HG02623 (cell line): ENCODE results near the gene HDGFL3.
A peak's percentile ranks its signal among the peaks of the same experiment; 100 is the strongest.
"Not testable (repeated sequence)": the region's sequence is repeated elsewhere in the genome, so short reads cannot be mapped to it uniquely, and the experiment has no call there.

ENCODE experiments used
- ATAC-seq: cut with Tn5 transposase; IDR thresholded peaks from one replicate; pipeline ENCODE4 v1.9.1; 2021; ENCODE audit warnings: moderate library complexity; ENCODE audit not compliant: unreplicated experiment

HDGFL3 gene

DNA sequence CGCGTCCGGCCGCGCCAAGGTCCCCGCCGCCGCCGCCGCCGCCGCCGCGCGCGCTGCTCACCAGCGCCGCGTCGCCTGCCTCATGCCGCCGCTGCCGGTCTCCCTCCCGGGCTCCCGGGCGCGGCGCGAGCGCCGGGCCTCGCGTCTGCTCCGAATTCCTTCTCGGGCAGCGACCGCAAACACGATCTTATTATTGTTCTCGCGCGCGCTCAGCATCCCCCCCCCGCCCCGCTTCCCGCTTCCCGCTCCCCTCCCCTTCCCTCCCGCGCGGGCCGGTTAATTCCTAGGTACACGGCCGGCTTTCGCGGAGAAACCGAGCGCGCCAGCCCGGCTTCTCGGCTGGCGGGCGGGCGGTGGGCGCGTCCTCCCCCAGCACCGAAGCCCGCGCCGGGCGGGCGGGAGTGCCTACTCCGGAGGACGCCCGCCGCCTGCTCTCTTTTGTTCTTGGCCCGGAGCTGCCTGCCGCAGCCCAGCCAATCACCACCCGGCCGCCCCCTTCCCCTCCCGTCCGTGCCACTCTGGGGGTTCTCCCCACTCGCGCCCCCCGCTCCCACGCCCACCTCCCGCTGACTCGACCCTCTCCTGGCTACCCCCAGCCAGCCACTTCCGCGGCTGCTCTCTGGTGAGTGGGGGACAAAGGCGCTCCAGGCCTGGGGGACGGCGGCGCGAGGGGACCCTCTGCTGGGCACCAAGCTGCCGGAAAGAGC lies at the start of gene HDGFL3:
HDGFL3 (minus strand) TSS at position 164 of the 707 bp plus-strand sequence. CDS start 409 bp downstream, outside the sequence.
- no peak for ATAC-seq

DNA sequence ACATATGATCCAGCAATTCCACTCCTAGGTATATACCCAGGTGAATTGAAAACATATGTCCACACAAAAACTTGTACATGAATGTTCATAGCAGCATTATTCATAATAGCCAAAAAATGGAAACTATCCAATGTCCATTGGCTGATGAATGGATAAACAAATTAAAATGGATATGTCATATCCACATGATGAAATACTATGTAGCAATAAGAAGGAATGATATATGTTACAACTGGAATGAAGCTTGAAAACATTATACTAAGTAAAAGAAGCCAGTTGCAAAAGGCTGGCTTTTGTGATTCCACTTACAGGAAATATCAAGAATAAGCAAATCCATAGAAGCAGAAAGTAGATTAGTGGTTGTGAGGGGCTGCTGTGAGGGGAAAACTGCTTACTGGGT lies 43.2 kb upstream of the HDGFL3 start:
- no peak for ATAC-seq

DNA sequence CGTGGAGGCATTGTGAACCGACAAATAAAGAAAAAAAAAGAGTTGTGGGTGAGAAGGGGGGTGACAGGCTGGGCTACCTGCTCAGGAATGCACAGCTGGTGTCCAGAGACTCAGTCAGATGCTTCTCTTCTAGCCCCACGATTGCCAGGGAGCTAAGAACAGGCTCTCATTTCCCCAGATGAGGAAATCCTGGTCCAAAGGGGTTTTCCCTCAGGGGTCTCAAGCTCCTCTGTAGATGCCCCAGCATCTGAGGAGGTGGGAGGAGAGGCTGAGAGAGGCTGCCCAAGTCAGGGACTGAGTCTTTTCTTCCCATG lies 41.4 kb upstream of the HDGFL3 start:
- no peak for ATAC-seq

DNA sequence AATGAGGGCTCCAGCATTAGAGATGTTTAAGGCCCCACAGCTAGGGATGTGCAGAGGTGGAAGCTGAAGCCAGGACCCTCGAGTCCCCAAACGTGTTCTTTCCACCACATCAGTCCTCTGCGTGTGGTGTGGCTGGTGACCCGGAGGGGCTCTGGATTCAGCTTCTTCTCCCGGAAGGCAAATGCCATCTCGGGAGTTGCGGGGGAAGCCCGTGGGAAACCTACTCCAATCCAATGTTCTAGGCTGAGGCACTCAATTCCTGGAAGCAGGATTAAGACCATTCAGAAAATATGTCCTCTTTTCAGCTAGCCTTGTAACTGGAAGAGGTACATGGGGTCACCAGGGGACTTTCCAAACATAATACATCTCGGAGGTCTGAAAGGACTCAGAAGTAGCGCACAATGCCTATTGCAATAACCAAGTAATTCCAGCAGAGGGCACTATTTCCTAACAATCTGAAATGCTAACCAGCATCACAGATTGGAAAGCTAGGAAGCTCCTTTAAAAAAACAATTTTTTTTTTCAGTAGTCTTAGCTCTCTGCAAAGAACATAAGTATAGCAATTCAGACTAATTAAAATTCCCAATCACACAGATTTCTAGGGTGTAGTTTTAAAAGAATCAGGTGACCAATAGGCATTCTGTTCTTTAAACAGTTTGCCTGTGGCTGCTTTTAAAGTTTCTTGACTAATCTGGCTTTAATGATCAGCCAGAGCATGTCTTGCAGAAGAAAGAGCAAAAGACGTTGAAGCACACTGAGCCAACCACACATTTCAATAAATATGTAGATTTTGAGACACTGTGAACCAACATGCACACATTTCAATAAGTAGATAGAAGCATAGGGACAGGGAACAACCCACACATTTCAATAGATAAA lies 40.8 kb upstream of the HDGFL3 start:
- ATAC-seq = no peak

DNA sequence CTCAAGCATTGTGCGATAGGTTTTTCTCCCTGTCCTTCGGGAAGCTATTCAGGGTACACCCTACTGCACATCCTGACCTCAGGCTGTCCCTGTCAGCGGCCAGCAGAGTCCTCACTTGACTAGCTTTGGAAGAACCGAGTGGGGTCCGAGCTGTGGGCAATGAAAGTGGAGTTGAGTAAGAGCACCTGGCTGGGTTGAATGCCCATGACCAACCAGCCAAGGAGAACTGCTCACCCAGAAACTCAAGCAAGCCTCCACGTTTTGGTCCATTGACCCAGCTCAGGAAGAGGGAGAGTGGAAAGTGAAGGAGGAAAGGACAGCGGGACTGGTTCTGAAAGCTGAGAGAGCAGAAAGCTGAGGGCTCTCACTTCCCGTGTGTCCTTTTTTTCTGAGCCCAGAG lies 36.0 kb upstream of the HDGFL3 start:
- no peak for ATAC-seq

DNA sequence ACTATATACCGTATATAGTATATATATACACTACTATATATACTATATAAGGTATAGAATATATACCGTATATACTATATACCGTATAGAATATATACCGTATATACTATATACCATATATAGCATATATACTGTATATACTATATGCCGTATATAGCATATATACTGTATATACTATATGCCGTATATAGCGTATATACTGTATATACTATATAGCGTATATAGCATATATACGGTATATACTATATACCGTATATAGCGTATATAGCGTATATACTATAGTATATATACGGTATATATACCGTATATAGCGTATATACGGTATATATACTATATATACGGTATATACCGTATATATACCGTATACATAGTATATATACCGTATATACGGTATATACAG lies 22.6 kb upstream of the HDGFL3 start:
- ATAC-seq = no peak

DNA sequence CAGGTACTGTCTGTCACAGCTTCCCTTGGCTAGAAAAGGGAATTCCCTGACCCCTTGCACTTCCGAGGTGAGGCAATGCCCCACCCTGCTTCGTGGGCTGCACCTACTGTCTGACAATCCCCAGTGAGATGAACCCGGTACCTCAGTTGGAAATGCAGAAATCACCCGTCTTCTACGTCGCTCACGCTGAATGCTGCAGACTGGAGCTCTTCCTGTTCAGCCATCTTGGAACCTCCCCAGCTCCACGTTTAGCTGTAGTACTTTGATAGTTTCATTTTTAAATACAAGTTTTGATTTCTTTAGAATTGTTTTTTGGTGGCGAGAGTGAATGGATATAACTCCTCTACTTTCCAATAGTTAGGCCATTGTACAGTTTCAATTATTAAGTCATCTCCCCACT lies 17.8 kb upstream of the HDGFL3 start:
- ATAC-seq = no peak

DNA sequence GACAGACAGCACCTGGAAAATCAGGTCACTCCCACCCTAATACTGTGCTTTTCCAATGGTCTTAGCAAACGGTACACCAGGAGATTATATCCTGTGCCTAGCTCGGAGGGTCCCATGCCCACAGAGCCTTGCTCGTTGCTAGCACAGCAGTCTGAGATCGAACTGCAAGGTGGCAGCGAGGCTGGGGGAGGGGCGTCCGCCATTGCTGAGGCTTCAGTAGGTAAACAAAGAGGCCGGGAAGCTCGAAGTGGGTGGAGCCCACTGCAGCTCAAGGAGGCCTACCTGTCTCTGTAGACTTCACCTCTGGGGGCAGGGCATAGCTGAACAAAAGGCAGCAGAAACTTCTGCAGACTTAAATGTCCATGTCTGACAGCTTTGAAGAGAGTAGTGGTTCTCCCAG lies 14.2 kb upstream of the HDGFL3 start:
- ATAC-seq = not testable (repeated sequence)

DNA sequence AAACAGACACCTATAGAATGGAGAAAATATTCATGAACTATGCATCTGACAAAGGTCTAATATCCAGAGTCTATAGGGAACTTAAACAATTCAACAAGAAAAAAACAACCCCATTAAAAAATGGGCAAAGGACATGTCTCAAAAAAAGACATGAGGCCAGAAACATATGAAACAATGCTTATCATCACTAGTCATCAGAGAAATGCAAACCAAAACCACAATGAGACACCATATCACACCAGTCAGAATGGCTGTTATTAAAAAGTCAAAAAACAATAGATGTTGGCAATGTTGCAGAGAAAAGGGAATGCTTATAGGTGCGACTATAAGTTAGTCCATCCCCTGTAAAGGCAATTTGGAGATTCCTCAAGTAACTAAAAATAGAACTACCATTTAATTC lies 11.4 kb upstream of the HDGFL3 start:
- no peak for ATAC-seq

DNA sequence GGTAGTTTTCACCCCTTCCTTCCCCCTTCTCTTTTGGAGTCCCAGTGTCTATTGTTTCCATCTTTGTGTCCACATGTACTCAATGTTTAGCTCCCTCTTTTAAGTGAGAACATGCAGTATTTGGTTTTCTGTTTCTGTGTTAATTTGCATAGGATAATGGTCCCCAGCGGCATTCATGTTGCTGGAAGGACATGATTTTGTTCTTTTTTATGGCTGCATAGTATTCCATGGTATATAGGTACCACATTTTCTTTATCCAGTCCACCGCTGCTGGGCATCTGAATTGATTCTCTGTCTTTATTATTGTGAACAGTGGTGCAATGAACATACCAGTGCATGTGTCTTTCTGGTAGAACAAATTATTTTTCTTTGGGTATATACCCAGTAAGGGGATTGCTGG lies 7.7 kb upstream of the HDGFL3 start:
- no peak for ATAC-seq

DNA sequence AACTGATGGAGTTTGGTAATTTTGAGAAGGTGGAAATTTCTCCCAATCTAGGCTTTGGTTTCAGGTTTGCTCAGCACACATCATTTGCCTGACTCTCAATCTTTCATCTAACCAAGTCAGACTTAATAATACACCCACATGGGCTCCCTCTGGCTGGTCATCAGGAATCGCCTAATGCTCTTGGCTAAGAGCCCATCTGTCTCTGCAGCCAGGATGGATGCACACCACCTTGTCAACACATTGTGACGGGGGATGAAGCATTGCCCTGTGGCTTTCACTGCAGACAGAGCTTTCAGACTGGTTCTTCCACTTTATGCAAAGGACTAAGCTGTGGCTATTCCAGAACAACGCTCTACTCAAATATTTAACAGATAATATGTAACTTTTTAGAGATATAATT lies 3.0 kb upstream of the HDGFL3 start:
- ATAC-seq = no peak

DNA sequence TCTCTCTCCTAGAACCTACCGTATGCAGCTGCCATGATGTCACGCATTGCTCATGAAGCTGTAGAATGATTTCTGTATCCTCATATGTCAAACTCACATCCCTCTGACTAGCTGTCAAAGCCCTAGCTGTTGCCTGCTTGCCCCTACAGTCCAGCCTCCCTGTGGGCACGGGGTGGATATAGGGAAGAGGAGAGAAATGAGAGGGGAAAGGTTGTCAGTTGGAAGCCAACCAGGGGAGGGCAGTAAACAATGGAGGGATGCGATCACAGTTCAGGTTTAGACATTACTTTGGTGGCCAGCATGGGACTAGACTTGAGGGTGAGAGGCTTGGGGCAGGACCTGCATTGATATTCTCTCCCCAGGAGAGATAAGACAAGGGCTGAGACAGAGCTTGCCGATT lies 1.7 kb upstream of the HDGFL3 start:
- ATAC-seq = no peak

DNA sequence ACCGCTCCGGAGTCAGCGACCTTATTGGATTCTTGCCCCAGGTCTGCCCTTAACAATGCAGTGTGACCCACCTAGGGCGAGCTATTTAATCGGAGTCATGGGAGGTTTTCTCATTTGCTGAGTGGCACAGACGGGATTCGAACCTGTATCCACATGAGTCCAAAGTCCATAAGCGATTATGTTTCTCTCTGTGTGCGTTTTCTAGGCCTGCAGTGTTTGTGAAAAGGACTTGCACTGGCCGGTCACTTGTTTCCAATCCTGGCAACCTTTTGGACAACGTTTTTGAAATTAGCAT lies 691 bp upstream of the HDGFL3 start:
- no peak for ATAC-seq

DNA sequence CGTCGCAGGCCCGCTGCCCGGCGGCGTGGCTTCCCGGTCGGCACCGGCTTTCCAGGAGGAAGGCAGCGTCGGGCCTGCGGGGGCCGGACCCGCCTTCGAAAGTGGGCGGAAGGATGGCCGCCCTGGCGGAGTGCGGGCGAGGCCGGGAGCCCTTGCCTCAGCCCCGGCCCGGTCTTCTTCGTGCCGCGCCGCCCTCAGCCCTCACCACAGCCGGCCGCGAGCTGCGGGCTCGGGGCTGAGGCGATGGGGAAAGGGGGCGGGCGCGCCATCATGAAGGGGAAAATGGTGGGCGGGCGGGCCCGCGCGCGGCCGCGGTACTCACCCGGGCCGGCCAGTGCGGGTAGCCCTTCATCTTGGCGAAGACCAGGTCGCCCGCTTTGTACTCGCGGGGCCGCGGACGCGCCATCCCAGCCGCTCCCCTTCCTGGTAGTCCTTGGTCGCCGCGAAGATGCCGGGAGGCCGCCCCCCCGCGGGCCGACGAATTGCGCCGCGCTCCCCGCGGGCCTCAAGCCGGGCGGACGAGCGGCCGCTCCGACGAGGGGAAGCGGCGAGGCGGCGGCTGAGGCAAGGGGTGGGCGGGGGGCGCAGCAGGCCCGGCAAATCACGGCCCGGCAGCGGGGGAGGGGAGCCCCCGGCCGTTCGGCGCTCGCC lies 489 bp downstream of the HDGFL3 start:
- no peak for ATAC-seq

DNA sequence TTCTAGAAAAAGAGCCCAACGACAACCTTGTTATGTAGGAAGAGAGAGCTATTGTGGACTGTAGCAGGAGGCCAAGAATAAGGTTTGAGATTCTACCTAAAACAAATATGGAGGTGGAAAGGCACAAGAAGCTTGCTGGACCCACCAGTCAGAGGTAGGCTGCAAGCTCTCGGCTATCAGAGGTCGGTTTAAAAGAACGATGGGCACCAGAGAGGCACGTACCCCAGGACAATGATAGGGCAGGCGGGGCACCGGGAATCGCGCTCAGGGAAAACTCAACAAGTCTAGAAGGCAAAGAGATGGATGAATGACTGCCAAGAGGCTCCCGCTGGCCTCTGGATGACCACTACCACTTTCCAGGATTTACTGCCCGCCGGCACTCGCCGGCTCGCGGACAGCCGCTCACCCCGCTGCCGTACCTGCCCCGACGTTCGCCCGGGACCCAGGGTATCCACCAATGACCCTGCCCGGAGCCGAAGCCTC lies 1.1 kb downstream of the HDGFL3 start:
- ATAC-seq = no peak

DNA sequence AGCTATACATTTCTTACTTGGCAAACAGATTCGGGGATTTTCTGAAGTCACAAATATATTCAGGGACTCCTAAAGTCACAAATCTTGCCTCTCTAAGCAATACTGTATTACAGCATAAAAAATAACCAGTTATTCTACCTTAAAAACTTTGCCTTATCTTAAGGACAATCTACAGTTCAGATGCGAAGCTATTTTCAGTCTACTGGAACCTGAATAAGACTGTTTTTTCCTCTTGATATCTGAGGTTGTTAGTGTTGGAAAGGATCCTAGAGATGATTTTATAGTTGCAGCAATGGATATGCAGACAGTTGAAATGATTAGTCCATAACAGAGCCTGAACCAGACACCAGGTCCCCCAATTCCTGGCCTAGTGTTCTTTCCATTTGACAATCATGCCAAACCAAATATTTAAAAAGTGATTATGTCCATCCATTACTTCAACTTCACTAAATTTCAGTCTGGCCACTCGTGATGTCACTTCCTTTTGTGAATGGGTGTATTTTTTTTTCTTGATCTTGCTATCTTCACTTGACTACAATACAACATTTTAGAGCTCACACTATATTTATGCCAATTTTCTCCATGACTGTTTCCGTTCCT lies 1.8 kb downstream of the HDGFL3 start:
- no peak for ATAC-seq

DNA sequence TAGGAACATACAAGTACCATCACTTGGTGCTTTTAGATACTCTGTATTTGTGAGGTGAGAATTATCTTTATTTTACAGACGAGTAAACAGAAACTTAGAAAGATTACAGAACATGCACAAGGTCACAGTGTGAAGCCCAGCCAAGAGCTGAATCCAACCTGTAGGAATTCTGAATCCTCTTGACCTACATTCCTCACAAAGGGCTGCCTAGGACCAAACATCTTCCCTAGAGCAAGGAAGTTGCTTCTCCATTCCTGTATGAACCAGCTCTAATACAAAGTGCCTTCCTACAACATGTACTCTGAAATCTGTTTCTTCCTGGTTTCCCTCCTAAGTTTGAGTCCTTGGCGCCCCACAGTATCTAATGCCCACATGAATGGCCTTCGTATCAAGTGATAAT lies 2.9 kb downstream of the HDGFL3 start:
- ATAC-seq = no peak

DNA sequence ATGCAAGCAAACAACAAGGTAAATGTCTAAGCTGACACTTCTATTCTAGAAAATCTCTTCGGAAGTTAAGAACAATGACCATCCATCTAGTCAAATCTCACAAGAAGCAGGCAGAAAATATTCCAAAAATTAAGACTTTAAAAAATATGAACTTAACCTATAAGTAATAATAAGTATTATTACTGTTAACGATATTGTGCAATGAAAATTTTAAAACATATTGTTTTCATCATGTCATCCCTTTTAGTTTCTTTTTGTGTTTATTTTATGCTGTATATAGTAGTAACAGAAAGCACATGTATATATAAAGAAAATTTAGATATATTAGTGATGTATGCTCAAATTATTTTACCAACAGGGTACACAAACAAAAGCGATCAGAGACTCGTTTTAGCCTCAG lies 4.1 kb downstream of the HDGFL3 start:
- ATAC-seq = no peak

DNA sequence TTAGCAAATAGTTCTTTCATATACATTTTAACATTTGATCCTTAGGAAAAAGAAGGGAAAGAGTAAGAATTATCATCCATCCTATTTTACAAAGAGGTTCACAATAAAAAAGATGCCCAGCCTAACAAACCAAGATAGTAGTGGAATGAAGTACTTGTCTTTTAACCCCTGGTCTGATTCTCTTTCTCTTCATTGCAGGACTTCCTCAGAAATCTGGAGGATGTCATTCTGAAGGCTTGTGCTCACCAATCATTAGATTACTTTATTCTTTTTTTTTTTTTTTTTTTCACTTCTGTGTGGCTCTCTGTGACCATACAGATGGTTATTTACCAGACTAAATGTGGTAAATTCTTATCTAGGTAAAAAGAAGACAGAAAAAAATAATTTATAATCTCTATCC lies 7.0 kb downstream of the HDGFL3 start:
- no peak for ATAC-seq

DNA sequence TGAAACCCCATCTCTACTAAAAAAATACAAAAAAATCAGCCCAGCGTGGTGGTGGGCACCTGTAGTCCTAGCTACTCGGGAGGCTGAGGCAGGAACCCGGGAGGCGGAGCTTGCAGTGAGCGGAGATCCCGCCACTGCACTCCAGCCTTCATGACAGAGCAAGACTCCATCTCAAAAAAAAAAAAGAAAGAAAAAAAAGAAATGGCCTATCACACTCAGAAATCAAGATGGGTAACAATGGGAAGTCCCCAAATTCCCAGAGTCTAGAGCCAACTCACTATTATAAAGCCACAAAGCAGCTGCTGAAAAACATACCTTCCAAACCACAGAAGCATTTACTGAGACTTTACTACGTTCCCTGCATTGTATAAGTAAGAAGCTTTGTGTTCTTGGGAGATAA lies 7.5 kb downstream of the HDGFL3 start:
- no peak for ATAC-seq

DNA sequence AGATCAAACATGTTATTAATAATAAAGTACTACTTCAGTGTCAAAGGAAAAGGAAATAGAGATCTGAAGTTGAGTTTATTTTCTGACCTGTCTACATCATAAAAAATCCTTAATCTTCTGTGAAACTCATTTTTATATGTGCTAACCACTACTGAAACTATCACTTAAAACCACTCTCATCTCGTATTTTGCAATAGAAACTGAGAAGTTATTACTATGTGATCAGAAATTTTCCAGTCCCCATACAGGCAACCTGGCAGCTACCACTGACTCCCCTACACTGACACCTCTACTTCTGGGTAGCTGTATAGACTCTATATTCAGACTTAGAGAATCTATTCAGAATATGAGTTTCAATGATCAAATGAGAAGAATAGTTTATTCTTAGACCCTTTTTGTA lies 8.3 kb downstream of the HDGFL3 start:
- ATAC-seq = peak; percentile 74

DNA sequence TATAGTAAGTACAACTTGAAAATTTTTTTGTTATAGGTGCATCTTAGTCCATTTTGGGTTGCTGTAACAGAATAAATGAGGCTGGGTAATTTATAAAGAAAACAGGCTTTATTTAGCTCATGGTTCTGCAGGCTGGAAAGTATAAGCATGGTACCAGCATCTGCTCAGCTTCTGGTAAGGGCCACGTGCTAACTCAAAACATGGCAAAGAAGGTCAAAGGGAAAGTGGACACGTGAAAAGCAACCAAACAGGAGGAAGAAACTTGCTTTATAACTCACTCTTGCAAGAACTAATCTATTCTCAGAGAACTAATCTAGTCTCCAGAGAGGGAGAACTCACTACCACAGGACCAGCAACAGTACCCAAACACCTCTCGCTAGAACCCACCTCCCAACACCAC lies 9.1 kb downstream of the HDGFL3 start:
- ATAC-seq = no peak
